GM10248 (cell line): ENCODE data around the gene LIPG.
"Not testable (repeated sequence)": the region's sequence is repeated elsewhere in the genome, so short reads cannot be mapped to it uniquely, and the experiment has no call there.

ENCODE experiments used
- CTCF ChIA-PET: fragments of 300-600 bp; sonication (Branson Sonifier 250); formaldehyde crosslinking; extraction: SDS; loops from one replicate; lab custom pipeline; 2021; ENCODE audit warnings: antibody characterized with exemption; lab: Yijun Ruan, JAX
- POLR2A ChIA-PET: fragments of 350-650 bp; sonication (Branson Sonifier 250); formaldehyde crosslinking; extraction: SDS; loops from one replicate; lab custom pipeline; 2020; ENCODE audit warnings: antibody characterized with exemption; lab: Yijun Ruan, JAX
- DNase-seq: peaks from one replicate; pipeline ENCODE4 v3.0.0; 2012; ENCODE audit errors: extremely low spot score
- CTCF ChIP-seq: IDR thresholded peaks from 2 replicates; pipeline ENCODE4 v1.5.1; 2012; ENCODE audit warnings: mild to moderate bottlenecking, low read depth; ENCODE audit errors: extremely low read depth, missing control alignments, control extremely low read depth

The LIPG gene

GRCh38 chr18:49561289-49562193, at the start of gene LIPG:
Gene LIPG (plus strand): TSS chr18:49562057. CDS start chr18:49562309, 252 bp downstream.
- CTCF ChIA-PET: interaction anchor here (1.0 to 3.7 kb wide), 2 partner anchors 51 to 298 kb away, joined by 4 to 26 read pairs; no protein-coding TSS in a partner anchor
- no peak for TF ChIP-seq CTCF
- POLR2A ChIA-PET: no interaction called here
- DNase-seq: peak; percentile 73

- DNase-seq: not testable (repeated sequence)
- CTCF ChIA-PET: interaction anchor here (1.3 to 2.6 kb wide), 3 partner anchors 217 to 346 kb away, joined by 3 to 17 read pairs (median 4); no protein-coding TSS in a partner anchor
These were observed 49.0 kb upstream of the LIPG start for GRCh38 chr18:49512876-49513275.

GRCh38 chr18:49514577-49514976, 47.3 kb upstream of the LIPG start:
- TF ChIP-seq CTCF: no peak
- no peak for DNase-seq
- ChIA-PET POLR2A (interaction anchor here (0.7 kb wide), 1 partner anchor 19 kb away, joined by 3 read pairs; no protein-coding TSS in a partner anchor), CTCF (interaction anchor here (1.0 to 2.6 kb wide), 5 partner anchors 10 to 843 kb away, joined by 3 to 17 read pairs (median 4); no protein-coding TSS in a partner anchor)

More at GRCh38 chr18:49512876-49513275, 49.0 kb upstream of the LIPG start:
- POLR2A ChIA-PET: not testable (repeated sequence)

DNA sequence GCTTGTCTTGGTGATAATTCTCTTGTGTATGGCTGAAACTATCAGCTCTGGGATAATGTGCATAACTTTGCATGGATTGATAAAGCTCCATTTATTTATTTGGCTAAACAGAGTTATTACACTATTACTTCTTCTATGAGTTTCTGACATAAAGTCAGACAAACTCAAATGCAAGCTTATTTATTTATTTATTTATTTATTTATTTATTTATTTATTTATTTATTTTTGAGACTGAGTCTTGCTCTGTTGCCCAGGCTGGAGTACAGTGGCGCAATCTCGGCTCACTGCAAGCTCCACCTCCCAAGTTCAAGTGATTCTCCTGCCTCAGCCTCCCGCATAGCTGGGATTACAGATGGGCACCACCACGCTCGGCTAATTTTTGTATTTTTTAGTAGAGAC, 46.9 kb upstream of the LIPG start:
- POLR2A ChIA-PET: not testable (repeated sequence)

DNA sequence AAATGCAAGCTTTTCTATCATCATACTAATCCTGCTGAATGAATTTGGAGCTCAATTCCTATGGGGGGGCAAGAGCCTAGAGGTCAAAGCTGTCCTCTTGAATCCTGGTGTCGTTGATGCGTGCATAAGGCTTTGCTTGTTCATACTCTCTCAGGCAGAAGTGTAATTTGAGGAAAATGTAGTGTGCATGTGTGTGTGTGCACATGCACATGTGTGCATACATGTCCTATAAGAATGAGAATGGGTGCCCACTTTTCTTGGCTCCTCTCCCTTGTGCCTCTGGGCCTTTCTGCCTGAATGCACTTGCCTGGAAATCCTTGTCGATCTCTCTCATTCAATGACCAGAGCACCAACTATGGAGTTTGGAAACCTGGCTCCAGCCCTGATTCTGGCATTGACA, 46.3 kb upstream of the LIPG start:
- TF ChIP-seq CTCF: no peak
- DNase-seq: no peak
- ChIA-PET POLR2A (no interaction called here), CTCF (interaction anchor here (1.3 to 2.6 kb wide), 2 partner anchors 9 to 343 kb away, joined by 3 to 17 read pairs; no protein-coding TSS in a partner anchor)

More for the DNA sequence above, 46.9 kb upstream of the LIPG start:
- not testable (repeated sequence) for DNase-seq
- CTCF ChIA-PET: interaction anchor here (1.0 to 2.6 kb wide), 5 partner anchors 10 to 843 kb away, joined by 3 to 17 read pairs (median 4); no protein-coding TSS in a partner anchor

GRCh38 chr18:49517483-49517882, 44.4 kb upstream of the LIPG start:
- DNase-seq: no peak
- POLR2A ChIA-PET: no interaction called here
- CTCF ChIA-PET: interaction anchor here (1.2 kb wide), 1 partner anchor 341 kb away, joined by 4 read pairs; no protein-coding TSS in a partner anchor
- TF ChIP-seq CTCF: no peak

DNA sequence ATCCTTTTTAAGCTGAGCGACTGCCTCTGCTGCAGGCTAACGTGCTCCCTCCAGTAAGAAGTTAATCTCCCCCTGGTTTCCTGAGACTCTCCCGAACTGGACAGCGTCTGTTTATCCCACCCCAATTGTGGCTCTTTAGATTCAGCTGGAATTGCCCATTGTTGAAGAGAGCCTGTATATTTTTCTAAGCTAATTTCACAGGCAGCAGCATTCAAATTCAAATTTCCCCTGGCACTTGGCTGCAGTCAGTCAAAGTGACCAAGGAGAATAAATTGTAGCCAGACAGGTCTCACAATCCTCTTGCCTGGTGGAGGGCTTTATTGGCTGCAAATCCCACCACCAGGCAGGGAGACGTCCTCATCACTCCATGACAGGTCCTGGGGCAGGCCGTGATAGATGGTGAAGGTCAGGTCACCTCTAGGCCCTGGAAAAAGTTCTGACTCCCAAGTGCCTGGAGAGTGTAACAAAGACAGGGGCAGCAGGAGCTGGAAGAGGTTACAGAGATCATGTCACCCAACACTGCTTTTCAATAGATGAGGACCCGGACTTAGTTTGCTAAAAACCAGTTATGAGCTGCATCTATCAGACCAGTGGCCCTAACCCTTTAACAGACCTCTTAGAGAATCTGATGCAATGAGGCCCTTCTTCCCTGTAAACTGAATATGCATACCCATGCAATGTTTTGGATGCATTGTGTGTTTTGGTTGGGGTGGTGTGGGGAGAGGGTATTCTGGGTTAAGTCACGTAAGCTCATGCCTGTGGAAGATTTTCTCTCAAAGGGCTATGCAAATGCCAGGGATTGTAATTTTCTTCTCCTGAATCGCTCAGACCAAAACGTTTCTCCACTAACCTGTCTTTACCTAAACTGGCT, 42.5 kb upstream of the LIPG start:
- no peak for DNase-seq
- POLR2A ChIA-PET: no interaction called here
- TF ChIP-seq CTCF: no peak
- CTCF ChIA-PET: interaction anchor here (0.6 to 1.8 kb wide), 5 partner anchors 8 to 39 kb away, joined by 3 to 5 read pairs (median 3); no protein-coding TSS in a partner anchor
